ENCODE measurements around the gene SFRP2. TPM values are rescaled to one million over a fixed set of nuclear protein-coding genes. Genes with fewer than 3 reads are reported as not detected.

Gene SFRP2
- total RNA-seq, 1 donor from 2014 or later: 1.3 TPM

DNA sequence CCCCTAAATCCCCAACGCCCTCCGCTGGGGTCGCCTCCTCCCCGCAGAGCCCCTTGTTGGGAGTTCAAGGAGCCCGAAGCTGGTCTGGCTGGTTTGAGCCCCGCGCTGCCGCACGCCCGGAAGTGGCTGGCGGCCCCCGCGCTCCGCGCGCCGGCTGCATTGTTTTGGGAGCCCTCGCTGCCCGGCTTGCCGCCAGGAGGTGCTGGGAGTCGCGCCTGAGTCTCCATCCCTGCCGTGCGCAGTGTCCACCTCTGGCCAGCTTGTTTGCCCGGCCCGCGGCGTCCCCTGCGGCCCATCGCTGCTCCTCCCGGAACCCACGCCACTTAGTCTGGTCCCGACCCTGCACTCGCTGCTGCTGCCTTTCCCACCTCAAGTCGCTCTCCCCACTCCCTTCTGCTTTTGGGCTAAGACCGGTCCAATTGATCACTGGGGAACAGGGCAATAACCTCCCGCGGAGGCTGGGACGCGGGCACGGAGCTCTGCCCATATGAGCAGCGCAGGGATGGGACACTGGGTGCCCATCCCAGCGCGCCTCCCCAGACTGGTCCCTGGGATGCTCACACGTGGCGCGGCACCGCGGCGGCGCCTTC lies 2.2 kb upstream of the SFRP2 start:
- H3K27ac Mint-ChIP-seq: no peak overlapping the region
- H3K4me1 Mint-ChIP-seq (ENCODE audit: low read depth): peaks cover 26% of the 10 kb centered on the region

GRCh38 chr4:153790500-153790865 lies 1.6 kb upstream of the SFRP2 start:
- H3K27me3 Mint-ChIP-seq: peaks cover 91% of the 10 kb centered on the region

More for the DNA sequence above, 2.2 kb upstream of the SFRP2 start:
- H3K27me3 Mint-ChIP-seq: peaks cover 91% of the 10 kb centered on the region
- H3K4me3 Mint-ChIP-seq (ENCODE audit: low read depth): peak overlapping the region; percentile 67
- TF ChIP-seq, protein P1, sequence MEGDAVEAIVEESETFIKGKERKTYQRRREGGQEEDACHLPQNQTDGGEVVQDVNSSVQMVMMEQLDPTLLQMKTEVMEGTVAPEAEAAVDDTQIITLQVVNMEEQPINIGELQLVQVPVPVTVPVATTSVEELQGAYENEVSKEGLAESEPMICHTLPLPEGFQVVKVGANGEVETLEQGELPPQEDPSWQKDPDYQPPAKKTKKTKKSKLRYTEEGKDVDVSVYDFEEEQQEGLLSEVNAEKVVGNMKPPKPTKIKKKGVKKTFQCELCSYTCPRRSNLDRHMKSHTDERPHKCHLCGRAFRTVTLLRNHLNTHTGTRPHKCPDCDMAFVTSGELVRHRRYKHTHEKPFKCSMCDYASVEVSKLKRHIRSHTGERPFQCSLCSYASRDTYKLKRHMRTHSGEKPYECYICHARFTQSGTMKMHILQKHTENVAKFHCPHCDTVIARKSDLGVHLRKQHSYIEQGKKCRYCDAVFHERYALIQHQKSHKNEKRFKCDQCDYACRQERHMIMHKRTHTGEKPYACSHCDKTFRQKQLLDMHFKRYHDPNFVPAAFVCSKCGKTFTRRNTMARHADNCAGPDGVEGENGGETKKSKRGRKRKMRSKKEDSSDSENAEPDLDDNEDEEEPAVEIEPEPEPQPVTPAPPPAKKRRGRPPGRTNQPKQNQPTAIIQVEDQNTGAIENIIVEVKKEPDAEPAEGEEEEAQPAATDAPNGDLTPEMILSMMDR (IDR thresholded peaks at IDR 0.05; ENCODE audit: unreplicated experiment): peak; percentile 53
- no peaks in the 10 kb centered on the region for H3K36me3 Mint-ChIP-seq (ENCODE audit: insufficient read depth)
- DNase-seq (ENCODE audit: low spot score, unreplicated experiment): peak; percentile 58
- H3K9me3 Mint-ChIP-seq (ENCODE audit: low read depth): no peaks in the 10 kb centered on the region

GRCh38 chr4:153789741-153790499 lies 1.0 kb upstream of the SFRP2 start:
- Mint-ChIP-seq H3K27me3 (peaks cover 87% of the 10 kb centered on the region), H3K36me3 (ENCODE audit: insufficient read depth) (no peaks in the 10 kb centered on the region), H3K9me3 (ENCODE audit: low read depth) (no peaks in the 10 kb centered on the region), H3K4me3 (ENCODE audit: low read depth) (peak overlapping the region; percentile 50), H3K4me1 (ENCODE audit: low read depth) (peaks cover 26% of the 10 kb centered on the region), H3K27ac (peak overlapping the region; percentile 41)
- TF ChIP-seq, protein P1 (IDR thresholded peaks at IDR 0.05; ENCODE audit: unreplicated experiment): no peak
- DNase-seq (ENCODE audit: low spot score, unreplicated experiment): no peak

More at GRCh38 chr4:153790500-153790865, 1.6 kb upstream of the SFRP2 start:
- Mint-ChIP-seq H3K4me3 (ENCODE audit: low read depth) (peak overlapping the region; percentile 50), H3K27ac (peak overlapping the region; percentile 41), H3K4me1 (ENCODE audit: low read depth) (peaks cover 26% of the 10 kb centered on the region), H3K9me3 (ENCODE audit: low read depth) (no peaks in the 10 kb centered on the region), H3K36me3 (ENCODE audit: insufficient read depth) (no peaks in the 10 kb centered on the region)
- TF ChIP-seq, protein P1 (IDR thresholded peaks at IDR 0.05; ENCODE audit: unreplicated experiment): no peak
- no peak for DNase-seq (ENCODE audit: low spot score, unreplicated experiment)

- H3K27me3 Mint-ChIP-seq: peaks cover 80% of the 10 kb centered on the region
- peaks cover 19% of the 10 kb centered on the region for H3K4me1 Mint-ChIP-seq (ENCODE audit: low read depth)
- TF ChIP-seq, protein P1 (IDR thresholded peaks at IDR 0.05; ENCODE audit: unreplicated experiment): no peak
- peak overlapping the region; percentile 39 for H3K27ac Mint-ChIP-seq
- peak overlapping the region; percentile 66 for H3K4me3 Mint-ChIP-seq (ENCODE audit: low read depth)
- no peak for DNase-seq (ENCODE audit: low spot score, unreplicated experiment)
- no peaks in the 10 kb centered on the region for H3K36me3 Mint-ChIP-seq (ENCODE audit: insufficient read depth)
- H3K9me3 Mint-ChIP-seq (ENCODE audit: low read depth): no peaks in the 10 kb centered on the region
Observed at GRCh38 chr4:153788051-153788412, 851 bp downstream of the SFRP2 start.

GRCh38 chr4:153787575-153787974 lies 1.3 kb downstream of the SFRP2 start:
- Mint-ChIP-seq H3K27ac (no peak overlapping the region), H3K4me3 (ENCODE audit: low read depth) (peak overlapping the region; percentile 66), H3K4me1 (ENCODE audit: low read depth) (peaks cover 18% of the 10 kb centered on the region), H3K9me3 (ENCODE audit: low read depth) (no peaks in the 10 kb centered on the region), H3K36me3 (ENCODE audit: insufficient read depth) (no peaks in the 10 kb centered on the region), H3K27me3 (peaks cover 76% of the 10 kb centered on the region)
- DNase-seq (ENCODE audit: low spot score, unreplicated experiment): no peak
- TF ChIP-seq, protein P1 (IDR thresholded peaks at IDR 0.05; ENCODE audit: unreplicated experiment): no peak

Data from progenitor cell of endocrine pancreas (in vitro differentiated cells).